Keratinocyte (primary cell): Measurements from ENCODE around the gene SLC49A4.

Experiments
- EZH2 ChIP-seq: IDR thresholded peaks from one replicate; pipeline ENCODE4 v1.6.1; 2012; ENCODE audit warnings: inconsistent platforms, mild to moderate bottlenecking, low read length, moderate library complexity
- TF ChIP-seq, protein P1 (sequence below), 3 experiments: IDR thresholded peaks in 1 of 3; conservative IDR thresholded peaks in 1 of 3; optimal IDR thresholded peaks in 1 of 3; 2 replicates in 2 of 3; 3 replicates in 1 of 3; pipeline versions ENCODE3 to v1.5.1; 2011; ENCODE audit warnings: low read length in 3 of 3, mild to moderate bottlenecking in 3 of 3, moderate library complexity in 2 of 3, control low read depth in 1 of 3, inconsistent platforms in 1 of 3; ENCODE audit not compliant: insufficient read depth in 2 of 3; ENCODE audit errors: extremely low read depth in 1 of 3

DNA sequence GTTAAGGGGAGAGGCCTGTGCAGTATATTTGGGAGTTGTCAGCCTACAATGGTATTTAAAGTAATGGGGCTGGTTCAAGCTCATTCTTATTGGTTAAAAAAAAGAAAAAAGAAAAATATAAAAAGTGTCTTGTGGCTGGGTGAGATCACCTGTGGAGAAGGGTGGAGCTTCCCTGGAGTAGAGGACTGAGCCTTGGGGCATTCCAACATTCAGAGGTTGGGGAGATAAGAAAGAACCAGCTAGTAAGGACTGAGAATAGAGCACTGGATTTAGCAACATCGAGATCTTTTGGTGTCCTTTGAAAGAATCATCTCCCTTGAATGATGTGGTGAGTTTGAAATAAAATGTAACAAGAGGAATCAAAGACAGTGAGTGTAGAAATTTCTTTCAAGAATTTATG, 5.2 kb downstream of the SLC49A4 start:
- TF ChIP-seq, protein P1, sequence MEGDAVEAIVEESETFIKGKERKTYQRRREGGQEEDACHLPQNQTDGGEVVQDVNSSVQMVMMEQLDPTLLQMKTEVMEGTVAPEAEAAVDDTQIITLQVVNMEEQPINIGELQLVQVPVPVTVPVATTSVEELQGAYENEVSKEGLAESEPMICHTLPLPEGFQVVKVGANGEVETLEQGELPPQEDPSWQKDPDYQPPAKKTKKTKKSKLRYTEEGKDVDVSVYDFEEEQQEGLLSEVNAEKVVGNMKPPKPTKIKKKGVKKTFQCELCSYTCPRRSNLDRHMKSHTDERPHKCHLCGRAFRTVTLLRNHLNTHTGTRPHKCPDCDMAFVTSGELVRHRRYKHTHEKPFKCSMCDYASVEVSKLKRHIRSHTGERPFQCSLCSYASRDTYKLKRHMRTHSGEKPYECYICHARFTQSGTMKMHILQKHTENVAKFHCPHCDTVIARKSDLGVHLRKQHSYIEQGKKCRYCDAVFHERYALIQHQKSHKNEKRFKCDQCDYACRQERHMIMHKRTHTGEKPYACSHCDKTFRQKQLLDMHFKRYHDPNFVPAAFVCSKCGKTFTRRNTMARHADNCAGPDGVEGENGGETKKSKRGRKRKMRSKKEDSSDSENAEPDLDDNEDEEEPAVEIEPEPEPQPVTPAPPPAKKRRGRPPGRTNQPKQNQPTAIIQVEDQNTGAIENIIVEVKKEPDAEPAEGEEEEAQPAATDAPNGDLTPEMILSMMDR (optimal IDR thresholded peaks at IDR 0.05 in 1 of 3, IDR thresholded peaks at IDR 0.05 in 1 of 3, conservative IDR thresholded peaks at IDR 0.05 in 1 of 3; ENCODE audit: extremely low read depth in 1 of 3, insufficient read depth in 2 of 3, low read length in 3 of 3), result no peak
- no peak for TF ChIP-seq EZH2
